ENCODE measurements around the gene PPP4R3A. TPM values are rescaled to one million over a fixed set of nuclear protein-coding genes. Genes with fewer than 3 reads are reported as not detected.

The PPP4R3A gene
- total and polyA plus RNA-seq, 12 donors: 32.2 to 60.6 (median 41.0) TPM

- 59 to 79% methylated on average over 9 of the region's 9 CpGs for WGBS, 2 donors
- ATAC-seq: peak in 1 of 8 donors; percentile 27
- H3K27me3 ChIP-seq: no peaks in the 10 kb centered on the region
- no peaks in the 10 kb centered on the region for H3K36me3 ChIP-seq
- no peak overlapping the region for H3K27ac ChIP-seq
- H3K4me3 ChIP-seq: no peak overlapping the region
- intact Hi-C loops (cut with DNase I): no loop called here
- no peaks in the 10 kb centered on the region for H3K9me3 ChIP-seq
- TF ChIP-seq, protein P1, sequence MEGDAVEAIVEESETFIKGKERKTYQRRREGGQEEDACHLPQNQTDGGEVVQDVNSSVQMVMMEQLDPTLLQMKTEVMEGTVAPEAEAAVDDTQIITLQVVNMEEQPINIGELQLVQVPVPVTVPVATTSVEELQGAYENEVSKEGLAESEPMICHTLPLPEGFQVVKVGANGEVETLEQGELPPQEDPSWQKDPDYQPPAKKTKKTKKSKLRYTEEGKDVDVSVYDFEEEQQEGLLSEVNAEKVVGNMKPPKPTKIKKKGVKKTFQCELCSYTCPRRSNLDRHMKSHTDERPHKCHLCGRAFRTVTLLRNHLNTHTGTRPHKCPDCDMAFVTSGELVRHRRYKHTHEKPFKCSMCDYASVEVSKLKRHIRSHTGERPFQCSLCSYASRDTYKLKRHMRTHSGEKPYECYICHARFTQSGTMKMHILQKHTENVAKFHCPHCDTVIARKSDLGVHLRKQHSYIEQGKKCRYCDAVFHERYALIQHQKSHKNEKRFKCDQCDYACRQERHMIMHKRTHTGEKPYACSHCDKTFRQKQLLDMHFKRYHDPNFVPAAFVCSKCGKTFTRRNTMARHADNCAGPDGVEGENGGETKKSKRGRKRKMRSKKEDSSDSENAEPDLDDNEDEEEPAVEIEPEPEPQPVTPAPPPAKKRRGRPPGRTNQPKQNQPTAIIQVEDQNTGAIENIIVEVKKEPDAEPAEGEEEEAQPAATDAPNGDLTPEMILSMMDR (IDR thresholded peaks at IDR 0.05): no peak
- no peaks in the 10 kb centered on the region for H3K4me1 ChIP-seq
- DNase-seq: no peak
Observed at GRCh38 chr14:91424813-91425530, 85.1 kb downstream of the PPP4R3A start.

DNA sequence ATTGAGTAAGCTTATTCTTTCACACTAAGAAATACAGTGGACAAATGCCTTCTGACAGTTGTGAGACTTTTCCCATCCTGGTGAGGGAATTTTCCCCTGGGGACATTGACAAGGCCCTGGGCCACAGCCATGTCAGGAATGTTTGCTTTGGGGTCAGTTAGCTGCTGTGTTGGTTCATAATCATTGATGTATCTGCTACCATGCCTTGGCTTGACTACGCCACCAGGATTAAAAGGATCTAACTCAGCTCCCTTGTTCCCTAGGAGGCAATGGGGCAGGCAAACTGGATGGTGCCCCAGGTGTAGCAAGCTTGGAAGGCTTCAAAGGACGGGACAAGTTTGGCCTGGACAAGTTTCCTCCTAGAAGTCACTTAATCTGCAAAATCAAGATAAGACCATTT lies 89.4 kb downstream of the PPP4R3A start:
- ATAC-seq (no peak), DNase-seq (no peak)
- WGBS, 2 donors: 85 to 87% methylated on average over 2 of the region's 2 CpGs

DNA sequence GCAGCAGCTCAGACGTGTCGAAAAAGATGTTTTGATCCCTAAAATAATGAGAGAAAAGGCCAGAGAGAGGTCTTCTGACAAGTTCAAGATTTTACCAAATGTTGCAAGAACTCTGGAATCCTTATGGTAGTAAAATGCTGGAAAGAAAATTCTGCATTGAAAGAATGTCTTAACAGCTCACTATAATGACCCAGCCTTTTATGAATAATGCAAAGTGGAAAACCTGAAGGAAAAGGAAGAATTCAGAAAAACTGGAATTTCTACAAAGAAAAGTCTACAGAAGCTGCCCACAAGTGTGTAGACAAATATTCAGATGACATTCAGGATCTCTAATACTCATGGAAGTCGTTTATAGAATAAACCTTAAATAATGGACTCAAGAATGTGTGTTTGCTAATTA lies 90.7 kb downstream of the PPP4R3A start:
- intact Hi-C loops (cut with DNase I): loop anchor here in 8 of 10 donors (1.0 to 10.0 kb wide), 9 partner anchors 42 to 245 kb away; no protein-coding TSS in a partner anchor
- H3K9me3 ChIP-seq: no peaks in the 10 kb centered on the region
- H3K36me3 ChIP-seq: no peaks in the 10 kb centered on the region
- H3K4me3 ChIP-seq: no peak overlapping the region
- no peak for DNase-seq
- WGBS, 2 donors: 45 to 52% methylated on average over 3 of the region's 3 CpGs
- H3K27me3 ChIP-seq: peaks cover 0 to 22% (median 17%) of the 10 kb centered on the region in 7 donors
- TF ChIP-seq, protein P1 (IDR thresholded peaks at IDR 0.05): no peak
- peaks cover 3 to 42% (median 23%) of the 10 kb centered on the region in 9 donors for H3K4me1 ChIP-seq
- no peak for ATAC-seq
- no peak overlapping the region for H3K27ac ChIP-seq

More for the DNA sequence above, 89.4 kb downstream of the PPP4R3A start:
- Histone ChIP-seq H3K36me3 (no peaks in the 10 kb centered on the region), H3K27me3 (peaks cover 0 to 22% (median 17%) of the 10 kb centered on the region in 7 donors), H3K4me1 (peaks cover 3 to 29% (median 19%) of the 10 kb centered on the region in 9 donors), H3K4me3 (no peak overlapping the region), H3K27ac (no peak overlapping the region), H3K9me3 (no peaks in the 10 kb centered on the region)
- TF ChIP-seq, protein P1 (IDR thresholded peaks at IDR 0.05): no peak
- intact Hi-C loops (cut with DNase I): no loop called here

GRCh38 chr14:91419044-91419397 lies 91.1 kb downstream of the PPP4R3A start:
- DNase-seq: no peak
- TF ChIP-seq, protein P1 (IDR thresholded peaks at IDR 0.05): peak in 2 of 9 donors; percentile 24 to 38
- peak overlapping the region in 5 of 10 donors; percentile 37 to 84 (median 75) for H3K4me3 ChIP-seq
- WGBS, 2 donors: 53 to 56% methylated on average over 12 of the region's 12 CpGs
- peak overlapping the region in 1 of 10 donors; percentile 58 for H3K27ac ChIP-seq
- peaks cover 0 to 26% (median 17%) of the 10 kb centered on the region in 7 donors for H3K27me3 ChIP-seq
- no peaks in the 10 kb centered on the region for H3K9me3 ChIP-seq
- peaks cover 3 to 45% (median 23%) of the 10 kb centered on the region in 9 donors for H3K4me1 ChIP-seq
- H3K36me3 ChIP-seq: no peaks in the 10 kb centered on the region
- intact Hi-C loops (cut with DNase I): loop anchor here in 8 of 10 donors (1.0 to 10.0 kb wide), 9 partner anchors 42 to 244 kb away; no protein-coding TSS in a partner anchor
- no peak for ATAC-seq
